GM12878 (cell line): ENCODE measurements around the gene EXOC7. TPM values are rescaled to one million over a fixed set of nuclear protein-coding genes. Genes with fewer than 3 reads are reported as not detected.

Source experiments
- ATAC-seq: fragments of 200-7000 bp; cut with Tn5 transposase; 3 replicates; pipeline ENCODE4 v1.9.1; 2020; ENCODE audit warnings: mild to moderate bottlenecking, moderate library complexity
- BruUV-seq: library from RNA; stranded (reverse); fragments of 400-500 nt; replicated peaks from 2 replicates; lab custom pipeline; 2021; lab: Mats Ljungman, UMichigan
- CTCF ChIA-PET: fragments of 300-600 bp; sonication (Branson Sonifier 250); formaldehyde crosslinking; extraction: SDS; loops from one replicate; lab custom pipeline; 2021; ENCODE audit warnings: inconsistent platforms; lab: Yijun Ruan, JAX
- POLR2A ChIA-PET: fragments of 350-600 bp; formaldehyde crosslinking; extraction: SDS; loops from one replicate; lab custom pipeline; 2021; ENCODE audit warnings: inconsistent platforms; lab: Charles Lee
- RAD21 ChIA-PET: fragments of 300-600 bp; sonication (Branson Sonifier 250); formaldehyde crosslinking; loops from one replicate; lab custom pipeline; 2023; ENCODE audit warnings: antibody characterized with exemption; ENCODE audit not compliant: unreplicated experiment; lab: Charles Lee
- SMC1A ChIA-PET: fragments of 300-600 bp; sonication (Branson Sonifier 250); formaldehyde crosslinking; loops from one replicate; lab custom pipeline; 2023; ENCODE audit not compliant: unreplicated experiment, uncharacterized antibody; lab: Charles Lee
- DNase-seq: peaks from one replicate; pipeline ENCODE4 v3.0.0-alpha.2; 2011; ENCODE audit warnings: low read depth, low spot score
- FAIRE-seq: peaks from 3 replicates; lab custom pipeline; 2011; peaks lifted over from hg19 to GRCh38; lab: Jason Lieb, UNC
- H2AFZ ChIP-seq: 2 replicates; pipeline ENCODE4 v1.6.0; 2011; ENCODE audit warnings: low read depth, low read length, control low read depth; ENCODE audit not compliant: control insufficient read depth
- H3K27ac ChIP-seq: 2 replicates; pipeline ENCODE4 v1.5.1; 2011; ENCODE audit warnings: control low read depth; ENCODE audit not compliant: control insufficient read depth, insufficient read depth
- H3K27me3 ChIP-seq, 2 experiments: replicated peaks in 1 of 2; 2 replicates each; pipeline versions ENCODE4 v1.6.0 to v1.6.1; 2011; ENCODE audit warnings: low read length in 1 of 2; ENCODE audit not compliant: control insufficient read depth in 2 of 2, insufficient read depth in 2 of 2
- H3K36me3 ChIP-seq, 2 experiments: 2 replicates each; pipeline ENCODE4 v1.5.1; 2011; ENCODE audit warnings: low read length in 1 of 2; ENCODE audit not compliant: control insufficient read depth in 2 of 2, insufficient read depth in 2 of 2
- H3K4me1 ChIP-seq: 2 replicates; pipeline ENCODE4 v1.6.1; 2011; ENCODE audit warnings: mild to moderate bottlenecking, low read length, moderate library complexity, mixed read lengths; ENCODE audit not compliant: control insufficient read depth, insufficient read depth
- H3K4me2 ChIP-seq: 2 replicates; pipeline ENCODE4 v1.6.0; 2011; ENCODE audit warnings: control low read depth; ENCODE audit not compliant: control insufficient read depth, insufficient read depth
- H3K4me3 ChIP-seq: fragments of 200-600 bp; sonication (generic); 2 replicates; pipeline ENCODE4 v1.5.1; 2016
- H3K79me2 ChIP-seq: 2 replicates; pipeline ENCODE4 v1.6.0; 2011; ENCODE audit warnings: low read length; ENCODE audit not compliant: control insufficient read depth, insufficient read depth
- H3K9ac ChIP-seq: 2 replicates; pipeline ENCODE4 v1.8.0; 2011; ENCODE audit warnings: low read length, control low read depth, mixed read lengths; ENCODE audit not compliant: control insufficient read depth, insufficient read depth
- H3K9me3 ChIP-seq: replicated peaks from 3 replicates; pipeline ENCODE4 v1.5.1; 2011; ENCODE audit warnings: mild to moderate bottlenecking, low read length; ENCODE audit not compliant: control insufficient read depth, insufficient read depth
- H4K20me1 ChIP-seq: 2 replicates; pipeline ENCODE4 v1.6.0; 2011; ENCODE audit not compliant: control insufficient read depth, insufficient read depth
- PAX8 ChIP-seq: fragments of 450-650 bp; IDR thresholded peaks from 2 replicates; pipeline ENCODE4 v1.6.1; 2017; ENCODE audit warnings: mild to moderate bottlenecking, moderate library complexity
- ZBTB4 ChIP-seq: fragments of 450-650 bp; formaldehyde crosslinking; IDR thresholded peaks from 2 replicates; pipeline ENCODE4 v1.4.0; 2022; ENCODE audit warnings: mild to moderate bottlenecking, moderate library complexity
- ZBTB40 ChIP-seq: fragments of 450-650 bp; IDR thresholded peaks from 2 replicates; pipeline ENCODE4 v1.6.1; 2016; ENCODE audit warnings: mild to moderate bottlenecking, moderate library complexity, borderline replicate concordance
- WGBS: methylation state at CpG from one replicate; pipeline ENCODE4 v1.1.6; 2016; ENCODE audit warnings: low lambda C conversion rate; ENCODE audit not compliant: insufficient replicate concordance, insufficient coverage; ENCODE audit errors: missing lambda C conversion rate; 5-methylcytosine and 5-hydroxymethylcytosine counted together
- in situ Hi-C: fragments of 300-500 bp; cut with MboI; formaldehyde crosslinking; loops from 9 replicates; pipeline ENCODE4 v1.14.3; 2018; ENCODE audit warnings: mixed read lengths
- intact Hi-C: fragments of 100-400 bp; cut with micrococcal nuclease; formaldehyde crosslinking; loops from one replicate; pipeline ENCODE4 v1.14.2; 2022; ENCODE audit not compliant: unreplicated experiment
- polyA plus RNA-seq, 11 experiments: library from polyadenylated mRNA; depleted of rRNA in 4 of 11; unstranded in 6 of 11; stranded (reverse) in 5 of 11; fragments of >200 nt; fragmentation: Nextera tagmentation in 4 of 11; fragmentation: Illumina TruSeq in 1 of 11; extraction: Ambion mirVana in 4 of 11; extraction: Trizol in 1 of 11; gene quantifications; 1 replicate in 1 of 11; 2 replicates in 10 of 11; pipeline versions ENCODE4 v1.2.1 to v1.2.3, GENCODE V29; 2011 to 2016; ENCODE audit warnings: inconsistent platforms in 2 of 11, missing spikeins in 2 of 11, low read depth in 1 of 11
- total RNA-seq, 4 experiments: library from RNA; depleted of rRNA in 3 of 4; stranded (reverse); fragments of >200 nt in 3 of 4; fragmentation: Illumina TruSeq in 1 of 4; extraction: Trizol in 1 of 4; gene quantifications; 2 replicates each; pipeline versions ENCODE4 v1.2.1 to v1.2.3, GENCODE V29; 2013 to 2021

EXOC7 gene
- total and polyA plus RNA-seq, 10 of the 15 experiments (the other 5 are each of a cell fraction or from before 2014, with no cell fraction given) = 18.8 to 71.3 (median 48.2) TPM

GRCh38 chr17:76149214-76149613 lies 45.6 kb upstream of the EXOC7 start:
- no peaks in the 10 kb centered on the region for H3K9me3 ChIP-seq
- ChIA-PET RAD21 (no interaction called here), CTCF (interaction anchor here (0.6 to 2.6 kb wide), 4 partner anchors 11 to 138 kb away, joined by 3 to 10 read pairs (median 4); no protein-coding TSS in a partner anchor)
- no peak for DNase-seq
- H3K36me3 ChIP-seq = no peaks in the 10 kb centered on the region
- no peak overlapping the region for H2AFZ ChIP-seq
- no peak overlapping the region for H3K9ac ChIP-seq
- no peak for TF ChIP-seq ZBTB4 (CRISPR knock-in tag)
- no peak for TF ChIP-seq PAX8
- TF ChIP-seq, all 136 proteins: peak for 0
- no peaks in the 10 kb centered on the region for H3K79me2 ChIP-seq
- SMC1A ChIA-PET = no interaction called here
- H3K4me1 ChIP-seq = peaks cover 21% of the 10 kb centered on the region
- POLR2A ChIA-PET = no interaction called here
- no peak overlapping the region for H3K4me2 ChIP-seq
- no peaks in the 10 kb centered on the region for H4K20me1 ChIP-seq
- H3K4me3 ChIP-seq = no peak overlapping the region
- BruUV-seq = no TSS peak
- no peaks in the 10 kb centered on the region for H3K27me3 ChIP-seq
- no peak overlapping the region for H3K27ac ChIP-seq
- WGBS = 84% methylated on average over 10 of the region's 10 CpGs
- intact Hi-C loops (no loop called here), in situ Hi-C loops (no loop called here)
- FAIRE-seq (no peak), ATAC-seq (no peak)

- H3K79me2 ChIP-seq = no peaks in the 10 kb centered on the region
- H3K4me3 ChIP-seq = no peak overlapping the region
- no peaks in the 10 kb centered on the region for H4K20me1 ChIP-seq
- POLR2A ChIA-PET = interaction anchor here (0.6 kb wide), 1 partner anchor 10 kb away, joined by 3 read pairs; no protein-coding TSS in a partner anchor
- no peak for DNase-seq
- no peaks in the 10 kb centered on the region for H3K36me3 ChIP-seq
- 75% methylated on average over 1 of the region's 1 CpG for WGBS
- no peak overlapping the region for H3K4me2 ChIP-seq
- no peak overlapping the region for H3K27ac ChIP-seq
- no peak for ATAC-seq
- in situ Hi-C loops = no loop called here
- H2AFZ ChIP-seq = no peak overlapping the region
- FAIRE-seq = no peak
- no peak overlapping the region for H3K9ac ChIP-seq
- CTCF ChIA-PET = no interaction called here
- SMC1A ChIA-PET = no interaction called here
- H3K27me3 ChIP-seq = no peaks in the 10 kb centered on the region
- BruUV-seq = no TSS peak
- no peak for TF ChIP-seq ZBTB40
- H3K9me3 ChIP-seq = no peaks in the 10 kb centered on the region
- H3K4me1 ChIP-seq = peaks cover 21% of the 10 kb centered on the region
- intact Hi-C loops = no loop called here
- RAD21 ChIA-PET = no interaction called here
Observed at GRCh38 chr17:76148015-76148326, 44.4 kb upstream of the EXOC7 start.
